GM18498 (cell line): Measurements from ENCODE around the gene MIOX.

Experiments used
- ATAC-seq: cut with Tn5 transposase; IDR thresholded peaks from one replicate; pipeline ENCODE4 v1.9.1; 2021; ENCODE audit warnings: mild to moderate bottlenecking, moderate library complexity; ENCODE audit not compliant: unreplicated experiment

MIOX gene

GRCh38 chr22:50471962-50472361 is 14.7 kb upstream of the MIOX start:
- no peak for ATAC-seq

GRCh38 chr22:50473088-50473487 is 13.6 kb upstream of the MIOX start:
- no peak for ATAC-seq

GRCh38 chr22:50473855-50474671 is 12.6 kb upstream of the MIOX start:
- ATAC-seq: no peak

- peak; percentile 77 for ATAC-seq
Observed at GRCh38 chr22:50474710-50475651, 11.7 kb upstream of the MIOX start, which contains the start of gene SBF1. TSS of gene SBF1 (minus strand) at chr22:50475035. CDS start at chr22:50474840, 195 bp downstream.

DNA sequence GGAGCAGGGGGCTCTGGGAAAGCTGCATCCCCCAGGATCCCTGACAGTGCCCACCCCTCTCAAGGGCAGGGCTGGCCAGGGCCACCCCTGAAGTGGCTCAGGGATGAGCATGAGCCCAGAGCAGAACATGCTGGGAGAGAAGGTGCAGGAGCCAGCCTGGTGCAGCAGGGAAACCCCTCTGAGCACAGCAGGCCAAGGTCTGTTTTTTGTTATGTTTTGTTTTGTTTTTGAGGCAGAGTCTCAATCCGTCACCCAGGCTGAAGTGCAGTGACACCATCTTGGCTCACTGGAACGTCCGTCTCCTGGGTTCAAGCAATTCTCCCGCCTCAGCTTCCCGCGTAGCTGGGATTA is 11.0 kb upstream of the MIOX start:
- no peak for ATAC-seq

GRCh38 chr22:50476868-50477267 is 9.8 kb upstream of the MIOX start:
- no peak for ATAC-seq

- no peak for ATAC-seq
Observed at GRCh38 chr22:50477923-50478322, 8.7 kb upstream of the MIOX start.

GRCh38 chr22:50479721-50480120 is 6.9 kb upstream of the MIOX start:
- no peak for ATAC-seq

DNA sequence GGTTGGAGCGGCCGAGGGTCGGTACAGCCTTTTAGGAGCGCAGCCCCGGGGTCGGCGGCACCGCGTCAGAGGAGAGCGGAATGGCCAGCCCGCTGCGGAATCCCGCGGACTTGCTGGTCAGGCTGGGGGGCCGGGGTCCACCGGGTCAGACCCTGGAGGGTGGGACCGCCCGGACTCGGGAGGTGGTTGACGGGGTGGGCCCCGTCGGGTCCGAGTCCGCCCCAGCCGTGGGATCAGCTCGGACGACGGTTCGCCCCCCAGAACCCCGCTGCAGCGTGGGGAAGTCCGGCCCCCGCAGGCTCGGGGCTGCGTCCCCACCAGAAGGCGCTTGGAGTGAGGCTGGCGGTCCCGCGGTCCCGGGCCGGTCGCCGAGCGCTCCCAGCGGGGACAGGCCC is 5.6 kb upstream of the MIOX start:
- ATAC-seq: no peak

GRCh38 chr22:50481440-50482106 is 5.1 kb upstream of the MIOX start, which contains the start of gene ADM2:
TSS of gene ADM2 (plus strand) at chr22:50481543. CDS start at chr22:50481848, 305 bp downstream.
- ATAC-seq: no peak

DNA sequence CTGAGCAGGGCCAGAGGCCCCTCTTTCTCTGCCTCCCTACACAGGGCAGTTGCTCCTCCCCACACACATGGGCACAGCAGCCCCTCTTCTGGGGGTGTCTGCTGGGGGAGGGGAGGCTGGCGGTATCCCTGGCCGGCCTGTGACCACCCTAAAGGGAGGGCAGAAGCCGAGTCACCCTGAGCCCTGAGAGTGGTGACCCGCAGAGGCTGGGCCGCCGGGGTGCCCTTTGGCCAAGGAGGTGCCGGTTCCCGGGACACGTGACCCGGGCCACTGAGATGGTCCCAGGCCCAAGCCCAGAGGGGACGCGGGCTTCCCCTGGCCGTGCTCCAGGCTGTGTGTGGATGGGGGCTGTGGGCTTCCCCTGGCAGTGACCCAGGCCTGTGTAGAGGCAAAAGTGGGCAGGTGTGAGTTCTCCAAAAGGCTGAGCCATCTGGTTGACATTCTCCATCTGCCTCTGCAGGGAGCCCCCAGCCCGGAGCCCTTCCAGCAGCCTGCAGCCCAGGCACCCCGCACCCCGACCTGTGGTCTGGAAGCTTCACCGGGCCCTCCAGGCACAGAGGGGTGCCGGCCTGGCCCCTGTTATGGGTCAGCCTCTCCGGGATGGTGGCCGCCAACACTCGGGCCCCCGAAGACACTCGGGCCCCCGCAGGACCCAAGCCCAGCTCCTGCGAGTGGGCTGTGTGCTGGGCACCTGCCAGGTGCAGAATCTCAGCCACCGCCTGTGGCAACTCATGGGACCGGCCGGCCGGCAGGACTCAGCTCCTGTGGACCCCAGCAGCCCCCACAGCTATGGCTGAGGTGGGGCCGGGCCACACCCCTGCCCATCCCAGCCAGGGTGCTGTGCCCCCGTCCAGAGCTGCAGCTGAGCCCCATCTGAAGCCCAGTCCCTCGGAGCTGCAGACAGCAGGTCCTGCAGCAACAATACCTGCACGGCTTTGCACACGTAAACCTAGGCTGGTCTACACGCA is 4.3 kb upstream of the MIOX start:
- ATAC-seq: no peak

GRCh38 chr22:50483106-50483505 is 3.6 kb upstream of the MIOX start:
- ATAC-seq: no peak

GRCh38 chr22:50483556-50483955 is 3.1 kb upstream of the MIOX start:
- ATAC-seq: no peak

DNA sequence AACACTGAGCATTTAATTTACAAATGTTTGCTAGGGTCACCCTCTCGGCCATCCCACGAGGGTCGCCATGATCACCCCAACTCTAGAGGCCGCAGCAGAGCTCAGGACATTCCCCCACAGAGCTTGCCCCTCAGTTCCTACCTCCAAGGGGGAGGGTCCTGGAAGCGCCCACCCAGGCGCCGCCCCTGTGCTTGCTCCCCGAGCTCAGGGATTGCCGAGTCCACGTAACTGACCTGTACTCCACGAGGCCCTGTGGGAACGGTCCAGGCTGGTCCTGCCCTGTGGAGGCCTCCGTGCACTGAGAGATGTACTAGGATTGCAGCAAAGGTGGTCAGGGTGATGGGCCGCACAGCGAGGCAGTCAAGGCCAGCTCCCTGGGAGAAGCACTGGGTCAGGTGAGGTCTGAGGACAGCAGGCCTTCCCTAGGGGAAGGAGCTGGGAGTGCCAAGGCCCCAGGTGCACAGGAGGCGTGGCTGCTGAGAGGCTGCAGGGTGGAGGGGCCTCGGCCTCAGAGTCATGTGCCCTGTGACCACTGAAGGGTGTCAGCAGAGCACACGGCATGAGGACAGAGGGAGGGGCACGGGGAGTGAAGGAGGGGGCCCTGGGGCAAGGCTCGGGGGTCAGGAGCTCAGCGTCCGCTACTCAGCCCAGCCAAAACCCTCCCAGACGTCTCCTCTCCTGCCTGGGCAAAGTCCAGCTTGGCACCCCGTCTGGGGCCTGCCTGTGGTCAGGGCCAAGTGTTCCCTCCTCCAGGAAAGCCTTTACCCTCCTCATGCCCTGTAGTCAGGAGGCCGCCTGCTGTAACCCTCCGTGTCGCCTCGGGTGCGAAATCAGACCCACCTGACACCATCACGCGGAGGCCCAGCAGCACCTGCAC is 2.4 kb upstream of the MIOX start:
- ATAC-seq: no peak

DNA sequence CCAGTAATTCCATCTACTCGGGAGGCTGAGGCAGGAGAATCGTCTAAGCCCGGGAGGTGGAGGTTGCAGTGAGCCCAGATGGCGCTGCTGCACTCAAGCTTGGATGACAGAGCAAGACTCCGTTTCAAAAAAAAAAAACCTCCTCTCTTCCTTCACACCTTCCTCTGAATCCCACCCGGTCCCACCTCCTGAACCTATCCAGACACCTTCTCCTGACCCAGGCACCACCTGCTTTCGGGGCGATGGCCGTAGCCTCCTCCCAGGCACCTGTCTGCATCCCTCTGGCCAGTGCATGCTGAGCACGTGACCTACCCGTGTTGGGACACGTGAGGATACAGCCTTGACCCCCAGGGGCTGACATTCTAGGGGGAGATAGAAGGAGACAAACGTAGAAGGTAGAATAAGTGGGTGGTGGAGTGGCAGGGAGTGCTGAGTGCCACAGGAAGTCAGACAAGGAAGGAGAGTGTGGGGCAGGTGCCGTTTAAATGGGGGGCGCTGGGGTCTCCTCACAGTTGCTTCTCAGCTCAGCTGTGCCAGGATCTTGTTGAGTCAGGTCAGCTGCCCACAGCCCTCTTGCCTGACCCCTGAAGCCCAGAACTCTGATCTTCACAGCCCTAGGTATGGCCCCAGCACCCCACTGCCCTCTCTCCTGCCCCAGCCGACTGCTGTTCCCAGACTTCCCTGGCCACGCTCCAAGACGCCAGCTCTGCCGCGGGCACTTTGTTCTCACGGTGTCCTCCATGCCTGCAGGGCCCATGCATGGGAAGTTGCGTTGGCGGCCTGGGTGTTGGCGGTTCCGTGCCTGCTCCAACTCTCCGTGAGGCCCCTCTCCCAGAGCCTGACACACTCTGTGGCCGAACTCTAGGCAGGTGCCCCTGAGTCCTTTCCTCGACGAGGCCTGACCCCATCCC is 1.2 kb upstream of the MIOX start:
- ATAC-seq: no peak

- ATAC-seq: no peak
Observed at GRCh38 chr22:50487290-50488005, 789 bp downstream of the MIOX start.

DNA sequence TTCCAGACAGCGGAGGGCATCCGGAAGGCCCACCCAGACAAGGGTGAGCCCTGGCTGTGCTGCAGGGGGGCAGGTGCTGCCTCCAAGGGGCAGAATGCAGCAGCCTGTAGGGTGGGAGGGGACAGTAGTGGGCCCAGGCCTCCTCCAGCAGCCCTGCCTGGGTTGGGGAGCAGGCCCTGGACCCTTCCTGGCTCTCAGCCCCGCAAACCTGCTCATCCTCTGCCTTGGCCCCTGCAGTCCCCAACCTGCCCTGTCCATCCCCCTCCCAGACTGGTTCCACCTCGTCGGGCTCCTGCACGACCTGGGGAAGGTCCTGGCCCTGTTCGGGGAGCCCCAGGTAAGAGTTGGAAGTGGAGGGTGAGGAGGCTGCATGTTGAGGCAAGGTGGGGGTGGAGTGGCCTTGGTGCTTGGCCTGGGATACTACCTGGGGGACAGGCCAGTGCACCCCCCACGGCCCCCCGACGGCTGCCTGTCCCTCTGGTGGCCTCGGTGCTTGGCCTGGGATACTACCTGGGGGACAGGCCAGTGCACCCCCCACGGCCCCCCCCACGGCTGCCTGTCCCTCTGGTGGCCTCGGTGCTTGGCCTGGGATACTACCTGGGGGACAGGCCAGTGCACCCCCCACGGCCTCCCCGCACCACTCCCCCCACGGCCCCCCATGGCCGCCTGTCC is 1.5 kb downstream of the MIOX start:
- no peak for ATAC-seq
